Spleen (tissue), 11 donors: ENCODE data around the gene PSME2. TPM values are rescaled to one million over a fixed set of nuclear protein-coding genes. Genes with fewer than 3 reads are reported as not detected.
A peak's percentile ranks its signal among the peaks of the same experiment; 100 is the strongest.

Experiments used
- DNase-seq: peaks from one replicate; pipeline ENCODE4 v3.0.0-alpha.2; 2020
- H3K27ac ChIP-seq, 8 donors: fragments of 200-600 bp; sonication (generic) in 7 of 8; 1 replicate in 4 of 8; 2 replicates in 4 of 8; pipeline versions ENCODE4 v1.5.0 to v1.8.0; 2016 to 2021; ENCODE audit warnings: inconsistent platforms in 4 of 8, mild to moderate bottlenecking in 4 of 8, moderate library complexity in 1 of 8
- H3K27me3 ChIP-seq, 7 donors: fragments of 200-600 bp; sonication (generic) in 6 of 7; replicated peaks in 1 of 7; 1 replicate in 4 of 7; 2 replicates in 3 of 7; pipeline versions ENCODE4 v1.5.0 to v1.8.0; 2016 to 2021; ENCODE audit warnings: inconsistent platforms in 3 of 7, mild to moderate bottlenecking in 1 of 7
- H3K36me3 ChIP-seq, 6 donors: fragments of 200-600 bp; sonication (generic) in 5 of 6; 1 replicate in 4 of 6; 2 replicates in 2 of 6; pipeline versions ENCODE4 v1.5.0 to v1.8.0; 2016 to 2021; ENCODE audit warnings: inconsistent platforms in 2 of 6
- H3K4me1 ChIP-seq, 6 donors: fragments of 200-600 bp; sonication (generic) in 5 of 6; 1 replicate in 3 of 6; 2 replicates in 3 of 6; pipeline versions ENCODE4 v1.5.0 to v1.8.0; 2016 to 2021; ENCODE audit warnings: inconsistent platforms in 3 of 6
- H3K4me3 ChIP-seq, 8 donors: fragments of 200-600 bp; sonication (generic) in 7 of 8; 1 replicate in 4 of 8; 2 replicates in 4 of 8; pipeline versions ENCODE4 v1.5.0 to v1.8.0; 2016 to 2021; ENCODE audit warnings: inconsistent platforms in 4 of 8, mild to moderate bottlenecking in 4 of 8, moderate library complexity in 2 of 8
- H3K9me3 ChIP-seq, 8 donors: fragments of 200-600 bp; sonication (generic) in 7 of 8; 1 replicate in 4 of 8; 2 replicates in 4 of 8; pipeline versions ENCODE4 v1.5.0 to v1.8.0; 2016 to 2021; ENCODE audit warnings: inconsistent platforms in 4 of 8
- POLR2A ChIP-seq, 3 donors: fragments of 450-650 bp; IDR thresholded peaks; one replicate each; pipeline ENCODE4 v1.5.1; 2017; ENCODE audit warnings: antibody characterized with exemption in 3 of 3, mild to moderate bottlenecking in 1 of 3
- POLR2AphosphoS5 ChIP-seq, 3 donors: sonication (generic); formaldehyde crosslinking; IDR thresholded peaks; one replicate each; pipeline ENCODE4 v1.5.1; 2017; ENCODE audit warnings: antibody characterized with exemption in 3 of 3
- WGBS, 5 donors: extraction: QIAGEN DNeasy Blood & Tissue Kit in 3 of 5; methylation state at CpG; one replicate each; pipeline versions ENCODE4 v1.1.5 to v1.1.7; 2013 to 2018; 5-methylcytosine and 5-hydroxymethylcytosine counted together
- intact Hi-C: fragments of 100-400 bp; cut with DNase I; formaldehyde crosslinking; loops from one replicate; pipeline ENCODE4 v1.15.0; 2023; ENCODE audit warnings: low total_unique reads
- polyA plus RNA-seq, 3 donors: library from polyadenylated mRNA; stranded (reverse); fragments of 200-250 nt; gene quantifications; one replicate each; pipeline ENCODE4 v1.2.1, GENCODE V29; 2013
- total RNA-seq, 7 donors: library from RNA; depleted of rRNA in 3 of 7; stranded (reverse); fragments of >200 nt in 3 of 7; fragmentation: NEBNext Ultra II Directional in 4 of 7; extraction: Animal tissue kit (Norgen Biotek cat#: 25700) in 4 of 7; gene quantifications; one replicate each; pipeline versions ENCODE4 v1.1.0 to v1.2.1, GENCODE V29; 2016 to 2021
- TF ChIP-seq, protein P1 (sequence below), 11 experiments: fragments of 200-600 bp in 7 of 11; fragments of 450-650 bp in 4 of 11; sonication (generic) in 4 of 11; IDR thresholded peaks in 8 of 11; conservative IDR thresholded peaks in 3 of 11; 1 replicate in 7 of 11; 2 replicates in 4 of 11; pipeline versions ENCODE4 v1.4.0 to v1.8.0; 2016 to 2021; ENCODE audit warnings: antibody characterized with exemption in 11 of 11, inconsistent platforms in 4 of 11, mild to moderate bottlenecking in 1 of 11
- donor health status: healthy with polysubstance abuse.
- donor health status: DM: no; HTN: no; CAD: no; lungs with moderate emphysema.
- donor health status: DM: no; HTN: no; CAD: no.
- donor health status: Bipolar disorder and iron deficiency.
- donor health status: healthy.
- donor health status: DM: no; HTN: no; CAD: no.
- donor health status: DM: yes; HTN: yes; CAD: no.

Gene PSME2
- total and polyA plus RNA-seq, 10 donors = 80.0 to 509 (median 258) TPM

DNA sequence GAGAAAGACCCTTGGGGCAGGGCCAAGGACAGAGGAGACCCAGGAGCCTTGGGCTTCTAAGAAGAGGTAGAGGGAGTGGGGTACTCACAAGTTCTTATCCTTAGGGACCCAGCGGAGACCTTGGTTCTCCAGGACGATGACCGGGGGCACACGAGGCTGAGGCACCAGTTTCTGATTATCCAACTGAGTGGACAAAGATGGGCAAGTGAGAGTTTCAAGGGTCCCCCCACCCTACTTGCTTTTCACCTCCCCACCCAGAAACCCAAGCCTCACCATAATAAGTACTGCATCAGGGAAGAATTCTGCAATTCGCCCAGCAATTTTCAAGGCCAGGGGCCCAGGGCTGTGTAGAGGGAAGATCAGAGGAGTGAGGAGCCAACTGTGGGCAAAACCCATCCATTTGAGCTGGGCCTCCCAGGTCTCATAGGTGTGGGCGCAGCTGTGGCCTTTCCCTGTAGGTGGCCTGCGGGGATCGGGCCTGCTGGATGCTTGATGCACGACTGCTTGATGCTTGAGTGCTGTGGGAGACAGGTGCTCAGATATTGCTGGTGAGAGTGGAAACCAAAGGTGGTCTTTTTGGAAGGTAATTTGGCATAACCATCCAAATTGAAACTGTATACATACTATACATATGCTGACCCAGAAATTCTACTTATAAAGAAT lies 7.0 kb downstream of the PSME2 start:
- WGBS, 5 donors = 73 to 89% (median 84%) methylated on average over 9 of the region's 9 CpGs
- DNase-seq = peak; percentile 78
- Histone ChIP-seq H3K27ac (peak overlapping the region in 5 of 8 donors; percentile 95 to 98 (median 96)), H3K36me3 (peaks cover 3 to 55% (median 36%) of the 10 kb centered on the region in 6 donors), H3K9me3 (no peaks in the 10 kb centered on the region), H3K4me1 (peaks cover 42 to 92% (median 67%) of the 10 kb centered on the region in 6 donors), H3K27me3 (no peaks in the 10 kb centered on the region), H3K4me3 (peak overlapping the region in 2 of 8 donors; percentile 88 to 98)
- TF ChIP-seq, protein P1, sequence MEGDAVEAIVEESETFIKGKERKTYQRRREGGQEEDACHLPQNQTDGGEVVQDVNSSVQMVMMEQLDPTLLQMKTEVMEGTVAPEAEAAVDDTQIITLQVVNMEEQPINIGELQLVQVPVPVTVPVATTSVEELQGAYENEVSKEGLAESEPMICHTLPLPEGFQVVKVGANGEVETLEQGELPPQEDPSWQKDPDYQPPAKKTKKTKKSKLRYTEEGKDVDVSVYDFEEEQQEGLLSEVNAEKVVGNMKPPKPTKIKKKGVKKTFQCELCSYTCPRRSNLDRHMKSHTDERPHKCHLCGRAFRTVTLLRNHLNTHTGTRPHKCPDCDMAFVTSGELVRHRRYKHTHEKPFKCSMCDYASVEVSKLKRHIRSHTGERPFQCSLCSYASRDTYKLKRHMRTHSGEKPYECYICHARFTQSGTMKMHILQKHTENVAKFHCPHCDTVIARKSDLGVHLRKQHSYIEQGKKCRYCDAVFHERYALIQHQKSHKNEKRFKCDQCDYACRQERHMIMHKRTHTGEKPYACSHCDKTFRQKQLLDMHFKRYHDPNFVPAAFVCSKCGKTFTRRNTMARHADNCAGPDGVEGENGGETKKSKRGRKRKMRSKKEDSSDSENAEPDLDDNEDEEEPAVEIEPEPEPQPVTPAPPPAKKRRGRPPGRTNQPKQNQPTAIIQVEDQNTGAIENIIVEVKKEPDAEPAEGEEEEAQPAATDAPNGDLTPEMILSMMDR (IDR thresholded peaks at IDR 0.05 in 8 of 11, conservative IDR thresholded peaks at IDR 0.05 in 3 of 11) = no peak
- no peak for TF ChIP-seq POLR2A (IDR thresholded peaks at IDR 0.05)
- TF ChIP-seq POLR2AphosphoS5 (IDR thresholded peaks at IDR 0.05) = no peak
- intact Hi-C loops = no loop called here

DNA sequence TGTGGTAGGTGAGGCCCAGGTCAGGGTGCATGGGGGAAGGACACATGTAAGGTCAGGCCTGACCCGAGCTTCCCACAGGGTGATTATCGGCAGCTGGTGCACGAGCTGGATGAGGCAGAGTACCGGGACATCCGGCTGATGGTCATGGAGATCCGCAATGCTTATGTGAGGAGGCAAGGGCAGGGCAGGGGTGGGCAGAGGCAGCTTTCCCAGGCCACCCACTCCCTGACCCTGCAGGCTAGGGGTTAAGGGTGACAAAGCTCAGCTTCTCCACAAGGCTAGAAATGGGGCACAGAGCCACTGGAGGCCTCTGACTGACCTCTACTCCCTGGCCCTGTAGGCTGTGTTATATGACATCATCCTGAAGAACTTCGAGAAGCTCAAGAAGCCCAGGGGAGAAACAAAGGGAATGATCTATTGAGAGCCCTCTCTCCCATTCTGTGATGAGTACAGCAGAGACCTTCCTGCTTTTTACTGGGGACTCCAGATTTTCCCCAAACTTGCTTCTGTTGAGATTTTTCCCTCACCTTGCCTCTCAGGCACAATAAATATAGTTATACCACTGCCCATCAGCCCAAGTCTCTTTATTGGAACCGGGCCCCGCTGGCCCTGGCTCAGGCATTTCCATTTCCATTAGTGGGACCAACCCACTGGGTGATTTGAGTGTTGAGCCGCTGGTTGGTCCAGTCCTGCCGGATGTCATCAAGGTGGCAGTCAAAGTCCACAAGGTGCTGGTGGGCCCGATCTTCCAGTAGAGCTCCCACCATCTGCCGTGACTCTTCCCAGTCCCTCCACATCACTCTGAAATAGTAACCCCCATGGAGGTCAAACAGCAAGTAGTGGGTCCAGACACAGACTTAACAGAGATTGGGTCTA lies 7.8 kb downstream of the PSME2 start:
- Histone ChIP-seq H3K4me3 (peak overlapping the region in 1 of 8 donors; percentile 97), H3K9me3 (no peaks in the 10 kb centered on the region), H3K4me1 (peaks cover 41 to 84% (median 64%) of the 10 kb centered on the region in 6 donors), H3K36me3 (peaks cover 3 to 47% (median 30%) of the 10 kb centered on the region in 6 donors), H3K27ac (peak overlapping the region in 5 of 8 donors; percentile 9 to 98 (median 96)), H3K27me3 (no peaks in the 10 kb centered on the region)
- TF ChIP-seq POLR2AphosphoS5 (IDR thresholded peaks at IDR 0.05) (peak in 2 of 3 donors; percentile 30 to 53), POLR2A (IDR thresholded peaks at IDR 0.05) (no peak)
- TF ChIP-seq, protein P1 (IDR thresholded peaks at IDR 0.05 in 8 of 11, conservative IDR thresholded peaks at IDR 0.05 in 3 of 11) = no peak
- intact Hi-C loops = no loop called here
- peak; percentile 76 for DNase-seq
- WGBS, 5 donors = 78 to 87% (median 84%) methylated on average over 13 of the region's 13 CpGs

DNA sequence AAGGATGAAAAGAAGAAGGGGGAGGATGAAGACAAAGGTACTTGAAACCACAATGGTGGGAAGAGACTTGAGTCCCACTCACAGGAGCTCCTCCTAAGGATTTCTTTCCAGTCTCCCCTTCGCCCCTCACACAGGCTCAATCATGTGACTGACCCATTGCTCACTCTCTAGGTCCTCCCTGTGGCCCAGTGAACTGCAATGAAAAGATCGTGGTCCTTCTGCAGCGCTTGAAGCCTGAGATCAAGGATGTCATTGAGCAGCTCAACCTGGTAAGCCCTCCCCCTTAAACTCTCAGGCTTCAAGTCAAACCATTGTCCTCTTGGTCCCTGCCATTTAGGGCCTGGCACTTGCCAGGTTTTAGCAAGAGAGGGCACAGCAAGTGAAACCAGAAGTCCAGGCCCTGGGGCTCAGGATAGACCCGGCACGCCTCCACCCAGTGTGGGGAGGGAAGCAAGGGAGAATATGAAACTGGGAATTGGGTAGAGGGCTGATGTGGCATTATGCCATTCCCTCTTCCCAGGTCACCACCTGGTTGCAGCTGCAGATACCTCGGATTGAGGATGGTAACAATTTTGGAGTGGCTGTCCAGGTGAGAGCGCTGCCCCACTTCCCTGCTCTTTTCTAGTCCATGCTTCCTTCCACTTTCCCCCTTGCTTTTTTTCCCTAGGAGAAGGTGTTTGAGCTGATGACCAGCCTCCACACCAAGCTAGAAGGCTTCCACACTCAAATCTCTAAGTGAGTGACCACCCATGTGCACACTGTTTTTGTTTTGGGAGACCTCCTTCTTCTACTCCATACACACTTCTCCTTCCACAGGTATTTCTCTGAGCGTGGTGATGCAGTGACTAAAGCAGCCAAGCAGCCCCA lies 8.6 kb downstream of the PSME2 start:
- intact Hi-C loops = no loop called here
- peak; percentile 69 for DNase-seq
- peak overlapping the region in 5 of 8 donors; percentile 92 to 99 (median 97) for H3K27ac ChIP-seq
- H3K36me3 ChIP-seq = peaks cover 3 to 38% (median 25%) of the 10 kb centered on the region in 6 donors
- 86 to 94% (median 88%) methylated on average over 8 of the region's 8 CpGs for WGBS, 5 donors
- TF ChIP-seq, protein P1 (IDR thresholded peaks at IDR 0.05 in 8 of 11, conservative IDR thresholded peaks at IDR 0.05 in 3 of 11) = no peak
- TF ChIP-seq POLR2A (IDR thresholded peaks at IDR 0.05) (no peak), POLR2AphosphoS5 (IDR thresholded peaks at IDR 0.05) (no peak)
- H3K9me3 ChIP-seq = no peaks in the 10 kb centered on the region
- no peaks in the 10 kb centered on the region for H3K27me3 ChIP-seq
- peaks cover 41 to 82% (median 63%) of the 10 kb centered on the region in 6 donors for H3K4me1 ChIP-seq
- peak overlapping the region in 4 of 8 donors; percentile 11 to 97 (median 82) for H3K4me3 ChIP-seq
